Activated effector memory CD4-positive, alpha-beta T cell treated with anti-CD3 and anti-CD28 coated beads, Interleukin-2, amount 50 U/mL, for 16 hours (primary cell): Measurements from ENCODE around the gene ATAD2B.
"Not testable (repeated sequence)": the region's sequence is repeated elsewhere in the genome, so short reads cannot be mapped to it uniquely, and the experiment has no call there.

Source experiments
- DNase-seq: peaks from one replicate; pipeline ENCODE4 v3.0.0-alpha.2; 2020

ATAD2B gene

GRCh38 chr2:23723029-23723428, 203.9 kb downstream of the ATAD2B start:
- DNase-seq, result not testable (repeated sequence)

- DNase-seq, result no peak
Measured at GRCh38 chr2:23722255-23722654, 204.7 kb downstream of the ATAD2B start.

- DNase-seq, result no peak
Measured at GRCh38 chr2:23721454-23721826, 205.5 kb downstream of the ATAD2B start.

- DNase-seq, result no peak
Measured at GRCh38 chr2:23720705-23721453, 206.0 kb downstream of the ATAD2B start.

GRCh38 chr2:23719716-23720115, 207.2 kb downstream of the ATAD2B start:
- no peak for DNase-seq

GRCh38 chr2:23718931-23719700, 207.8 kb downstream of the ATAD2B start:
- DNase-seq, result no peak

- DNase-seq, result no peak
Measured at GRCh38 chr2:23713351-23713750, 213.6 kb downstream of the ATAD2B start.

- DNase-seq, result no peak
Measured at GRCh38 chr2:23712756-23713151, 214.2 kb downstream of the ATAD2B start.

GRCh38 chr2:23711979-23712755, 214.8 kb downstream of the ATAD2B start:
- DNase-seq, result no peak

- no peak for DNase-seq
Measured at GRCh38 chr2:23709311-23709710, 217.6 kb downstream of the ATAD2B start.

GRCh38 chr2:23708771-23709170, 218.2 kb downstream of the ATAD2B start:
- no peak for DNase-seq

- DNase-seq, result no peak
Measured at GRCh38 chr2:23707096-23707495, 219.8 kb downstream of the ATAD2B start.

- no peak for DNase-seq
Measured at GRCh38 chr2:23706613-23707078, 220.3 kb downstream of the ATAD2B start.

GRCh38 chr2:23705771-23706612, 220.9 kb downstream of the ATAD2B start:
- DNase-seq, result no peak

GRCh38 chr2:23703583-23704385, 223.1 kb downstream of the ATAD2B start:
- DNase-seq, result no peak

GRCh38 chr2:23703037-23703582, 223.8 kb downstream of the ATAD2B start:
- no peak for DNase-seq

GRCh38 chr2:23700627-23701026, 226.3 kb downstream of the ATAD2B start:
- no peak for DNase-seq

- DNase-seq, result no peak
Measured at GRCh38 chr2:23699580-23699925, 227.4 kb downstream of the ATAD2B start.

GRCh38 chr2:23698721-23699579, 228.0 kb downstream of the ATAD2B start:
- no peak for DNase-seq
